ENCODE data around the gene EIPR1.
A peak's percentile ranks its signal among the peaks of the same experiment; 100 is the strongest.

EIPR1 gene

GRCh38 chr2:3238951-3239841, 138.4 kb downstream of the EIPR1 start:
- no peak for DNase-seq

- DNase-seq = no peak
Observed at GRCh38 chr2:3236300-3237045, 141.1 kb downstream of the EIPR1 start.

- DNase-seq = no peak
Observed at GRCh38 chr2:3233877-3234276, 143.7 kb downstream of the EIPR1 start.

- DNase-seq = no peak
Observed at GRCh38 chr2:3229221-3229620, 148.4 kb downstream of the EIPR1 start.

- no peak for DNase-seq
Observed at GRCh38 chr2:3224681-3225080, 152.9 kb downstream of the EIPR1 start.

GRCh38 chr2:3223080-3223923, 154.3 kb downstream of the EIPR1 start:
- DNase-seq = peak; percentile 3

- no peak for DNase-seq
Observed at GRCh38 chr2:3222636-3223035, 155.0 kb downstream of the EIPR1 start.

- no peak for DNase-seq
Observed at GRCh38 chr2:3219536-3219935, 158.1 kb downstream of the EIPR1 start.

GRCh38 chr2:3217646-3218045, 160.0 kb downstream of the EIPR1 start:
- DNase-seq = no peak

- DNase-seq = no peak
Observed at GRCh38 chr2:3216841-3217495, 160.7 kb downstream of the EIPR1 start.

GRCh38 chr2:3214806-3215404, 162.7 kb downstream of the EIPR1 start:
- DNase-seq = no peak

- no peak for DNase-seq
Observed at GRCh38 chr2:3214065-3214464, 163.6 kb downstream of the EIPR1 start.

- DNase-seq = no peak
Observed at GRCh38 chr2:3212984-3213383, 164.6 kb downstream of the EIPR1 start.

GRCh38 chr2:3212061-3212362, 165.6 kb downstream of the EIPR1 start:
- no peak for DNase-seq

- no peak for DNase-seq
Observed at GRCh38 chr2:3211256-3212060, 166.2 kb downstream of the EIPR1 start.

- DNase-seq = no peak
Observed at GRCh38 chr2:3210257-3210656, 167.4 kb downstream of the EIPR1 start.

- DNase-seq = no peak
Observed at GRCh38 chr2:3209258-3209657, 168.4 kb downstream of the EIPR1 start.

- DNase-seq = no peak
Observed at GRCh38 chr2:3208591-3208990, 169.0 kb downstream of the EIPR1 start.

GRCh38 chr2:3208179-3208578, 169.4 kb downstream of the EIPR1 start:
- DNase-seq = no peak

- DNase-seq = no peak
Observed at GRCh38 chr2:3207091-3207491, 170.5 kb downstream of the EIPR1 start.

- no peak for DNase-seq
Observed at GRCh38 chr2:3205845-3206244, 171.8 kb downstream of the EIPR1 start.

All from EL (cell line).